DOHH2 (cell line): ENCODE measurements around the gene PPP6R1.

Source experiments
- EZH2phosphoT487 ChIP-seq: fragments of 200-600 bp; sonication (generic); IDR thresholded peaks from 2 replicates; pipeline ENCODE4 v1.6.1; 2017; ENCODE audit warnings: borderline replicate concordance, mild to moderate bottlenecking, antibody characterized with exemption, low read length, moderate library complexity, mixed read lengths
- TF ChIP-seq, protein P1 (sequence below): fragments of 200-600 bp; sonication (generic); IDR thresholded peaks from one replicate; pipeline ENCODE4 v1.5.1; 2014; ENCODE audit warnings: antibody characterized with exemption, mild to moderate bottlenecking, low read depth, low read length; ENCODE audit not compliant: poor library complexity, severe bottlenecking

GRCh38 chr19:55230780-55231179 lies 28.0 kb downstream of the PPP6R1 start:
- TF ChIP-seq, protein P1, sequence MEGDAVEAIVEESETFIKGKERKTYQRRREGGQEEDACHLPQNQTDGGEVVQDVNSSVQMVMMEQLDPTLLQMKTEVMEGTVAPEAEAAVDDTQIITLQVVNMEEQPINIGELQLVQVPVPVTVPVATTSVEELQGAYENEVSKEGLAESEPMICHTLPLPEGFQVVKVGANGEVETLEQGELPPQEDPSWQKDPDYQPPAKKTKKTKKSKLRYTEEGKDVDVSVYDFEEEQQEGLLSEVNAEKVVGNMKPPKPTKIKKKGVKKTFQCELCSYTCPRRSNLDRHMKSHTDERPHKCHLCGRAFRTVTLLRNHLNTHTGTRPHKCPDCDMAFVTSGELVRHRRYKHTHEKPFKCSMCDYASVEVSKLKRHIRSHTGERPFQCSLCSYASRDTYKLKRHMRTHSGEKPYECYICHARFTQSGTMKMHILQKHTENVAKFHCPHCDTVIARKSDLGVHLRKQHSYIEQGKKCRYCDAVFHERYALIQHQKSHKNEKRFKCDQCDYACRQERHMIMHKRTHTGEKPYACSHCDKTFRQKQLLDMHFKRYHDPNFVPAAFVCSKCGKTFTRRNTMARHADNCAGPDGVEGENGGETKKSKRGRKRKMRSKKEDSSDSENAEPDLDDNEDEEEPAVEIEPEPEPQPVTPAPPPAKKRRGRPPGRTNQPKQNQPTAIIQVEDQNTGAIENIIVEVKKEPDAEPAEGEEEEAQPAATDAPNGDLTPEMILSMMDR, result no peak
- no peak for TF ChIP-seq EZH2phosphoT487
